Stimulated activated CD8-positive, alpha-beta memory T cell treated with anti-CD3 and anti-CD28 coated beads, Interleukin-12 subunit alpha, Interleukin-12 subunit beta, amount 100 ng/mL, for 24 hours (primary cell): ENCODE data around the gene MAPK4.
"Not testable (repeated sequence)": the region's sequence is repeated elsewhere in the genome, so short reads cannot be mapped to it uniquely, and the experiment has no call there.

Experiments
- DNase-seq: peaks from one replicate; pipeline ENCODE4 v3.0.0-alpha.2; 2020; ENCODE audit errors: extremely low read depth

MAPK4 gene

DNA sequence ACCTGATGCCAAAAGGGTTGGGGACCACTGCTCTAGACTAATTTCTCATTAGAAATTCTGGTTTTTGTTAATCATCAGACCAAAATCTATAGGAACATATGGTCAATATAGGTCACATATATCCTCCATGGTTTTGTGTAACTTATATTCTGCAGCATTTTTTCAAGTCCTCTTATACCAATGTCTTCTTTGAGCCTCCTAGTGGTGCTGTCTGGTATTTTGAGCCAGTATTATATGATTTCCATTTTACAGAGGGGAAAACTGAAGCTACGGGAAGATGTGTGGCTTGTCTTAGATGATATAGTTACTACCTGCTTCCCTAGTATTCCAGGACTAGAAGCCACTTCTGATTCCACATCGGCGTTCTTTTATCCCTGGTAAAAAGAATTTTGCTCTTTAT is 13.8 kb downstream of the MAPK4 start:
- no peak for DNase-seq

DNA sequence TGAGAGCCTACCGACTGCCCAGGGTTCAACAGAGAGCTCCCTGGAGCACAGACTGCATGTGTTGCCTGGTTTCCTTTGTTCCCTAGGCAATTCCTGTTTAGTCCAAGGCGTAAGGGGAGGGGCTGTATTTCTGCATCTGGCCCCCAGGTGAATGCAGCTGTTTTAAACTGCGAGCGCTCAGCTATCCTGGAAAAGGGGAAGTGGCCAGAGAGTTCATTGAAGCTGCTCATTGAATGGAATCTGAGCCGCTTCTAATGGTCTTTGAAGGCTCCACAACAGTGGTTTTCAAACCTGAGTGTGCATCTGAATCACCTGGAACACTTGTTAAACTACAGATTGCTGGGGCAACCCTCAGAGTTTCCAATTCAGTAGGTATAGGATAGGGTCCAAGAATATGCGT is 18.1 kb downstream of the MAPK4 start:
- DNase-seq: no peak

DNA sequence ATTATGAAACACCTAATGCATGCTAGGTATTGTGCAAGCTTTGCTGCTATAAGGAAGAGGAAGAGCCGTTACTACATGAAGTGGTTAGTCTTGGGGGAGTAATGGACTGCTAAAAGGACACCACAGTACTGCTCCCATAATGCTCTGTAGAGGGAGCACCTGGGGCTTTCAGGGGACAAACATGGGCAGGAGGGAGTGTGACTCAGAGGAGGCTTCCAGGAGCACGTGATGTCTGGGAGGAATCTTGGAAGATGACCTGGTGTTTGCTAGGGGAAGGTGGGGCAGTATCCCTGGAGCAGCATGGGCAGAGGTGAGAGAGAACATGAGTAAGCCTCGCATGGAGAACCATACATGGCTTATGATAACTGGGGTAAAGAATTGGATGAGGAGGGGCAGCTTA is 18.8 kb downstream of the MAPK4 start:
- DNase-seq: no peak

DNA sequence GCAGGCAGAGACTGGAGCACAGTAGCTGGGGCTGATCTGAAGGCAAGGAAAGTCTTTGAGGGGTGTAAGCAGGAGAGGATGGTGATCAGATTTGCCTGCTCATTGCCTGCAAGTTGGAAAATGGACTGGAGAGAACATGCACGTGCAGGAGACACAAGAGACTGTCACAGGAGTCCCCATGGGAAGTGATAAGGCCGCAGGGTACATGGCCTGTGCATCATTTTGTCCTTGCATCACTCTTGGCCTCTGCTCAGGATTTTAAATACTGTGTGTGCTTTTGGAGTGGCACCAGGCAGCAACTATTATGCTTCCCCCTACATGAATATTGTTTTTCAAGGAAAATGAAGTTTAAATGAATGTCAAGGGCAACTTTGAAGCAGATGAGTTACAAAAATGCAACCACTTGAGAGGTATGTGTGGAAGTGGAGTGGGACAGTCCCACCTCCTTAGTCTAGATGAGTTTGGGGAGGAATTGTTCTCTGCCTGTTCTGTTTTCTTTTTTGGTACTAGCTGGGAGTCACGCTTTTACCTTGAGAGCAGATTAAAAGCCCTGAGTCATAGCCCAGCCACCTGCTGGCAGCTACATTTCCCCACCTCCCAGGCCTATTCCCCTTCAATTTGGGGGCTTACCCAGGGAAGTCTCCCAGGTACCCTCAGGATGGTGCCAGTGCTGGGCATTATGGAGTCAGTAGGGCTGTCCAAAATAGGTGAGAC is 19.3 kb downstream of the MAPK4 start:
- DNase-seq: no peak

DNA sequence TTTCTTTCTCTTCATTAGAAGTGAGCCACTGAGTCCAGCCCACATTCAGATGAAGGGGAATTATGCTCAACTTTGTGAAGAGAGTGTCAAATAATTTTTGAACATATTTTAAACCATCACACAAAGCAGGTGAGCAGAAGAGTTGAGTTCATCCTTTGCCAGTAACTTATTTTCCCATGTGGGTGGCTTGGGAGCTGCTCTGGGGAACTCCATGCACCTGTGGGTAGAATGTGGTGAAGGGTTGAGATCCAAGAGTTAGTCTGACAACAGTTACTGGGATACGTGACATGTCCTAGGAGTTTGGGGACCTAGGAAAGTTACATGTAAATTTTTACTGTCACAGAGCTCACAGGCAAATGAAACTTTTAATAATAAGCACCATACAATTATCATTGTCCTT is 21.6 kb downstream of the MAPK4 start:
- no peak for DNase-seq

DNA sequence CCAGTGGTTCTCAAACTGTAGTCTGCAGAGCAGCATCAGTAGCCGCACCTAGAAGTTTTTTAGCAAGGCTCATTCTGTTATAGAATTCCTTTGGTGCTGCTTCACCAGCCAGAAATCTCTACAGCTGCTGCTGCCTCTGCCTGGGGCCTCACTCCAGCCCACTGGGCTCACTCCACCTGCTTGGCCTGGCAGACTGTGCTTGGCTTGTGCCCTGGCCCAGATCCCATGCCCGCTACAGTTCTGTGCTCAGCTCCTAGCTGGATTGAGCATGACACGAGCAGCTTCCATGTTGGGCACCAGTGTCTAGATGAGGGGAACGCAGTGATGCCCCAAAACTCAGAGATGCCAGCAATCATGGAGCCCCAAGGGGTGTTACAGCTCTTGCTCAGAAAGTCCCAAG is 22.6 kb downstream of the MAPK4 start:
- DNase-seq: no peak

DNA sequence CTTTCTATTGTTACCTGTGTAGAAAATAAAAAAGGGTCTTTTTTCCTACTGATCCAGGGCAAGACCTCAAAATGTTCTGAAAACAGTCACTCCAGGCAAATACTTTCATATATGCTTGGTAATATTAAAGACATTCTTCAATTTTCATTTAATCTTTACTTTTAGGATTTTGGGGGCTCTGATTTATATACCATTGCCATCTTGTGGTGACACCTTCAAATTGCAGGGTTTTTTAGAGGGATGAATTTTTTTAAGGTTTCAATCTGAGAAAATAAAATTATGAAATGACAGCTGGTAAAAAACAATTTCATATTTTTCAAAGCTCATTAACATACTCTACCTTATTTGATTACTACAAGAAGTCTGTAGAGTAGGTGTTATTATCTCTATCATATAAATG is 26.8 kb downstream of the MAPK4 start:
- DNase-seq: no peak

DNA sequence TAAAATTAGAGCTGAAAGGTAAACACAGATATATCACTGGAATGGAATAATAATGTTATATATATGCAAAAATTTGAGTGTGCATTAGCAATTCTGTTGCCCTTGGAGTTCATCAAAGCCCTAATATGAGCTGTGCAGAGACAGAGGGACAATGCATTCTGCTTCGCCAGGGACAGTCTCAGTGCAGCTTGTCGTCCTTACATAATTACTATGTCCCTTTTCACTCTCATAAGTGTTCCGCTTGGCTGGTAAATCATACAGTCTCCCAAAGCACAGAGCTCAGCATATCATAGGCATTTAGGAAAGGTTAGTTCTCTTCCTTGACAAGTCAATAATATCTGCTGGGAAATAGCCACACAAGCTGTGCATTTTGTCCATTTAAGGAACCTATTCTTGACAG is 30.7 kb downstream of the MAPK4 start:
- no peak for DNase-seq

DNA sequence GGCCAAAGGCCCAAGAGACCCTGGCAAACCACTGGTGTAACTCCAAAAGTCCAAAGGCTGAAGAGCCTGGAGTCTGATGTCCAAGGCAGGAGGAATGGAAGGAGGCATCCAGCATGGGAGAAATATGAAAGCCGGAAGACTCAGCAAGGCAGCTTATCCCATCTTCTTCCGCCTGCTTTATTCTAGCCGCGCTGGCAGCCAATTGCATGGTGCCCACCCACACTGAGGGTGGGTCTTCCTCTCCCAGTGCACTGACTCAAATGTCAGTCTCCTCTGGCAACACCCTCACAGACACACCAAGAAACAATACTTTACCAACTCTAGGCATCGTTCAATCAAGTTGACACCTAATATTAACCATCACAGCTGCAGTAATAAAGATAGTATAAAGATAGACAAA is 34.1 kb downstream of the MAPK4 start:
- DNase-seq: no peak

DNA sequence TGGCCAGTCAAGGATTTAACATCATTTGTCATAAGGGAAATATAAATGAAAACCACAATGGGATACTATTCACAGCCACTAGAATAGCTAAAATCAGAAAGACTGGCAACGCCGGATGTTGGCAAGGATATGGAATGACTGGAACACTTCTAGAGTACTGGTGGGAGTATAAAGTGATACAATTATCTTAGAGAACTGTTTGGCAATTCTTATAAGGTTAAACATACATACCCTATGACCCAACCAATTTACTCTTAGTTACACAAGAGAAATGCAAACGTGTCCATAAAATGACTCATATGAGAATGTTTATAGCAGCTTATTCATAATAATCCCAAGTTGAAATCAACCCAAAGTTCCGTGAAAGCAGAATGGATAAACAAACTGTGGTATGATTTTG is 35.1 kb downstream of the MAPK4 start:
- DNase-seq: no peak

DNA sequence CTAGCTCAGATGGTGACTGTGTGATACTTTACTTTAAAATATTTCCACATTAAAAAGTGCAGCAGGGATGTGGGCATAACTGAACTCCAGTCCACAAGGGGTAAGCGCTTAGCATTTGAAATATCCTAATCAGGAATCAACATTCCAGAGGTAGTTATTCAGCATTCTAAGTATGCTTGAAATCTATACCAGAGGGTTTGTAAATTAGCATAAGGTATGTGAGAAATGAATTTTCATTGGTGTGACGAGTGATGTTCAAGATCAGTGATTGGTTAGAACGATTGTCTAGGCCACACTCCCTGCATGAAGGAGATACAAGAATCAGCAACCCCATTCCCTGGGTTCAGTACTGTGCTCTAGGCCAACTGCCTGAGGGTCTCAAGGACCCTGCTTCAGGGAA is 42.6 kb downstream of the MAPK4 start:
- no peak for DNase-seq

DNA sequence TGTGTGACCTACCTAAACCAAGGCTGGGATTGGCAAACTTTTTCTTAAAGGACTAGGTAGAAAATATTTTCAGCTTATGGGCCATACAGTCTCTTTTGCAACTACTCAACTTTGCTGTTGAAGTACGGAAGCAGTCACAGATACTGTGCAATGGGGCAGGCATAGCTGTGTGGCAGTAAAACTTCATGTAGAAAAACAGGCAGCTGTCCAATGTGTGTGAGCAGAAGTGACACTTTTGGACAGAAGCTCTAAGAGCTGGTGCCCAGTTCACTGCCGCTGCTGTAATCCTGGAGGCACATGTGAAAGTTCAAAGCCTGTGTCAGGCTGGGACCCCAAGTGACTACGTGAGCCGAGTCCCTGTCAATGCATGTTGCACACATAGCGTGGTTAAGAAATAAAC is 46.7 kb downstream of the MAPK4 start:
- no peak for DNase-seq

DNA sequence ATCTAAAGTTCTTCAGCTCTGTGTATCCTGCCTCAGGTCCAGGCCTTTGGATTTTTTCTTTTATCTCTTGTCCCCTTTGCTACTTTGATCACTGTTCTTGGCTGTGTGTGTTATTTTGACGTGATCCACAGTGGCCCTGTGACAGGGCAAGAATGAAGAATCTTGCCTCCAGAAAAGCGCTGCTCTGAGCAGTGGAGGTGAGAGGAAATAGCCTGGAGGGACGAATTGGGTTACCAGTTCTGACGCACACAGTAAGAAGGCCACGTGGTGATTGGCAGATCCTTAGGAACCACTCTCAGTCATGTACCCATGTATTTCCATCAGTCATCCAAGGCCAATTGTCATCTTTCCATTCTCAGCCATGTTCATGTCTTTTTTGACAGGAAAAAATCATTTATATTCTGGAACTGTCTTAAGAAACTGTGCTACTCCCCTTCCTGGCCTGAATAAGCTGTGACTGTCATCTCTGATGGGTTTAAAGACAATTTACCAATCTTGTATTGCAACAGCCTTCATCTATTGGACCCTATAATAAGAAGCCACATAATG is 47.6 kb downstream of the MAPK4 start:
- DNase-seq: no peak

DNA sequence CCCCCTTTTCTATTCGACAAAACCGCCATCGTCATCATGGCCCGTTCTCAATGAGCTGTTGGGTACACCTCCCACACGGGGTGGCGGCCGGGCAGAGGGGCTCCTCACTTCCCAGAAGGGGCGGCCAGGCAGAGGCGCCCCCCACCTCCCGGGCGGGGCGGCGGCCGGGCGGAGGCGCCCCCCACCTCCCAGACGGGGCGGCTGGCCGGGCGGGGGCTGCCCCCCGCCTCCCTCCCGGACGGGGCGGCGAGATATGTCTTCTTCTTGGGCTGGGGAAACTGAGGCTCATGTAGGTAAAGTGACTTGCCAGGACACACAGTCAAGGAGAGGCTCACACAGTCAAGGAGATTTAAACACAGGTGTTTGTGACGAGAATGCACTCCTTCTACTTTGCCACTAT is 49.3 kb downstream of the MAPK4 start:
- DNase-seq: not testable (repeated sequence)

DNA sequence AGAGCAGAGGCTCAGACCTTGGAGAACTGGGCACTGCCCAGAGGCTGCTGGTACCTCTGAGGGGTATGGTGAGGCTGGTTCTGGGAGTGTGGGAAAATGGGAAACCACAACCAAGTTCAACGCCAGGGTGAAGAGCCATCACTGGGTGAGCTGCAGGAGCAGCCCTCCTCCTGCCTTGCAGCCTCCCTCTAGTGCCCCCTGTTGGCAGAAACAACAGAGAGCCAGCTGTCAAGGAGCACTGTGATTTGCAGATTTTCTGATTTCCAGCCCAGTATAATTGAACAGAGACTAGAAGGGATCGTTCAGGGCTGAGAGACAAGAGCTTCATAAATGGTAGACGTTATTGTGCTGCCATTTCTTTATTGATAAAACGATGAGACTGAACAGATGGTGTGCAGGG is 50.5 kb downstream of the MAPK4 start:
- DNase-seq: no peak

DNA sequence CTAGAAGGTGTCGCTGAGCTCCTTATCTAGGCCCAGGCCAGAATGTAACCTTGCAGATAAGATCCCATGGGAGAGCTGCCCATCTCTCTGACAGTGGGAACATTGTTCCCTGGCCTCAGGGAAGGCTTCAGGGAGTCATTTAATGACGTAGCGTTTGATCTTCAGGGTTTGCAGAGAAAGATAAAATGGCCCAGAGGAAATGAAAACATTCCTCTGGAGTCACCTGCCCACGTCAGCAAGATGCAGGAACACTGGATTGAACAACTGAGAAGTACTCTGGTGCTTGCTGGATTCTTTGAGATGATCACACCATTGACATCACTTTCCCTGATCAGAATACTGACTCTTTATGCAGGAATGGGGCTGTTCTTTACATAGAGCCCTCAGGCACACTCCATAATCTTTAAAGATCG is 51.6 kb downstream of the MAPK4 start:
- no peak for DNase-seq

DNA sequence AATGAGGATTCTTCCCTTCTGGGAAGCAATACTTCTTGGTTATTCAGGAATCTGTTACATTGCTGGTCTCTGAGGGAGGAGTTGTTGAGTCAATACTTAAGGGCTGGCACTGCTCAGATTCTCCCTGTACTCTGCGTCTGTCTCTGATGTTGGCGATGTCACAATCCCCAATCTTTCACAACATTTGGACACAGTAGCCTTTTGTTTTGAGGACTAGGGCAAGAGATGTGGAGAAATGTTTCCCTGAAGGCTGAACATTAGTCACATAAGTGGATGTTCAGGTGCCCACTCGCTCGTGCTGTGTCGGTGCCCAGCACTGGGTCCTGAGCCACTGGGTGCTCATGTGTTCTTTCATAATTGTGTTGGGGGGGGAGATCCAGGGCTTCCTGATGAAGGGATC is 55.0 kb downstream of the MAPK4 start:
- DNase-seq: no peak

DNA sequence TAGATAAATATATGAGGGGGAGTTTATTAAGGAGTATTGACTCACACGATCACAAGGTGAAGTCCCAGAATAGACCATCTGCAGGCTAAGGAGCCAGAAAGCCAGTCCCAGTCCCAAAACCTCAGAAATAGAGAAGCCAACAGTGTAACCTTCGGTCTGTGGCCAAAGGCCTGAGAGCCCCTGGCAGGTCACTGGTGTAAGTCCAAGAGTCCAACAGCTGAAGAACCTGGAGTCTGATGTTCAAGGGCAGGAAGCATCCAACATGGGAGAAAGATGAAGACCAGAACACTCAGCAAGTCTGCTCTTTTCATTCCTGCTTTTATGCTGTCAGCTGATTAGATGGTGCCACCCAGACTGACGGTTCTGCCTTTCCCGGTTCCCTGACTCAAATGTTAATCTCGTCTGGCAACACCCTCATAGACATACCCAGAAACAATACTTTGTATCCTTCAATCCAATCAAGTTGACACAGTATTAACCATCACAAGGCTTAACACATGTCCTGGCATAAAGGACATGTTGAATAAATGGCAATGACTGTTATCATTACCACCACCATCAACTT is 56.7 kb downstream of the MAPK4 start:
- no peak for DNase-seq

DNA sequence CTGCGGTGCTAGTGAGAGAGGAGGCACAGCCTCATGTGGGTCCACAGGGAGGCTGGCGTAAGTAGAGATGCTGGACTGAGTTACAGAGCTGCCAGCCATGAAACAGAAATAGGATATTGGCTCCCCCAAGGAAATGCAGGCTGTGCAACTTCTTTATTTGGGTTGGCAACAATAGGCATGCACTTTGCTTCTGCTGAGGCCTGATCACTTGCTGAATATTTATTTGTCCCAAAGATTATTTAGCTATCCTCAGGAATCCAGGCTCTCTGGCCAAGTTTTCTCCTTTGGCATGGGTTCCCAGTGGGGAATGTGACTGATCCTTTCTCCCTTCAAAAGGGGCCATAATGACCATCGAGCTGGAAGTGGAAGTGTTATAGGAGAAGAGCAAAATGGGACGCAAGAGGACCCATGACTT is 60.0 kb downstream of the MAPK4 start:
- DNase-seq: no peak

DNA sequence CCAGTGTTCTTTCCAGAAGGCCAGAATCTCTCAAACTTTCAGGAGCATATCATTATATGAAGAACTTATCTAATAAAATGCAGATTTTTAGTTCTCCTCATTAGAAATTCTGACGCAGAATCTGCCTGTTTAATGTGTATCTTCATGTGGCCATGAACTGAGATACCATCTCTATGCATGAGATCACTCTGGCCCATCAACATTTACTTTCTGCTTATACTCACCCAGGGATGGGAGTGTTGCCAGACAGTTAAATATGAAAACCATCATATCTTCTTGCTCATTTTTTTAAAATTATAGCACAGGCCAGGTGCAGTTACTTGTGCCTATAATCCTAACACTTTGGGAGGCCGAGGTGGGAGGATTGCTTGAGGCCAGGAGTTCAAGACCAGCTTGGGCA is 60.4 kb downstream of the MAPK4 start:
- DNase-seq: no peak

DNA sequence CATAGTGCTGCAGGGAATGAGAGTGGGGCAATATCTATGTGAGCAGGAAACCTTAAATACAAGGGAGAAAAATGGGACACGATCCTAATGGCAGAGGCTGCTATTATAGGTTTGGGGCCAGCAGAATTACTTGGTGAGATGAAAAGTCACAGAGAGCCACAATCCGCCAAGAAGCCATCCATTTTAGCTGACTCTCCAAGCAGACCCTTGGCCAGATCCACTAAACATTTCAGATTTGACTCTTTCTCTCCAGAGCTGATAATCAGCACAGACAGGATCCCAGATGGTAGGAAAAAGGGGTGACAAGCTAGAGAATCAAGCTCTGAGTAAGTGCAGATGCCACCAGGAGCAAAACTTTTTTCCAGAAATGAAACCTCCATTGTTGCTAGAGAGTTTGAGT is 61.5 kb downstream of the MAPK4 start:
- no peak for DNase-seq

DNA sequence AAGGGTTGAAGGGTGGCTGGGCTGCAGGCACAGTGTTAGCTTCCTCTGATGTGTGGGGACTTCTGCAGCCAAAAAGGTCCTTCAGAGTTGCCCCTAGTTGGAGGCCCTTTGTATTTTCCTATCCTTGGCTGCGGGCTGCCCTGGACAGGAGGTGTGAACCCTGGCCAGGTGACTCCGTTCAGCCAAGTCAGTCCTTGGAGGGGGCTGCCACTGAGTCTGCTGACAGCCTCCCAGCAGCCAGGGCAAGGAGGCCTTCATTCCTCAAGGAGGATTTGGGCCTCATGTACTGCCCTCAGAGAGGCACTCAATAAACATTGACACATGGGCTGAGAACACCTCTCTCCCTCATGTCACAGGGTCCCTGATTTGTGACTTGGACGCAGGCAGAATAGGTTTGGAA is 62.4 kb downstream of the MAPK4 start:
- DNase-seq: no peak

DNA sequence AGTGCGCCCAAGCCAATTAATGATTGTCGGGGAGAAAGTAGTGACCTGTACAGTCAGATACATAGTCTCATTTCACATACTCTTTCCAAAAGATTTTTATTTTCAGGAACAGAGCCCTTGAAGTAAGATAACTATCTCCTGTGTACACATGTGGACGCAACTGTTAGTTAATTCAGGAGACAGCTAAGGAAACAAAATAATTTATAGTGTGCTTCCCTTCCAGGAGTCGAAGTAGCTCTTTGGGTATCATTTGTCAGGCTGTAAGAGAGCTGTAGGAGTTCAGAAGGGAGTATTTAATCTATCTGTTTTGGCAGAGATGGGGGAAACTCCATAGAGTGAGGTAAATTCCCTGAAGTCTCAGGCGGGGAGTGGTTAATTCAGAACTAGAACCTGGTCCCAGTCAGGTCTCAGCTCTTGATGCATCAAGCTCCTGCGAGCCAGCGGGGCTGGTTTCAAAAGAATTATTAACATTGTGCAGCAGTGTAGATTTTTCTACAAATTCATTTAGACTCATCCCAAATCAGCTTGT is 63.0 kb downstream of the MAPK4 start:
- no peak for DNase-seq
